ENCODE measurements around the gene GRAP2.

- TF ChIP-seq CTCF (IDR thresholded peaks at IDR 0.05) (no peak), POLR2A (IDR thresholded peaks at IDR 0.05) (no peak), EP300 (IDR thresholded peaks at IDR 0.05) (no peak)
Observed at GRCh38 chr22:39979458-39979857, 78.6 kb downstream of the GRAP2 start.

Measured in stomach (tissue), 4 donors.